PC-3 (cell line): Measurements from ENCODE around the gene MARS2.

ENCODE experiments used
- CTCF ChIP-seq: fragments of 300-600 bp; sonication (generic); conservative IDR thresholded peaks from 2 replicates; pipeline ENCODE4 v1.5.1; 2017; ENCODE audit warnings: antibody characterized with exemption, low read depth, mild to moderate bottlenecking, low read length
- EZH2phosphoT487 ChIP-seq: fragments of 300-600 bp; sonication (generic); IDR thresholded peaks from 2 replicates; pipeline ENCODE4 v1.6.1; 2018; ENCODE audit warnings: mild to moderate bottlenecking, antibody characterized with exemption, low read length, borderline replicate concordance

DNA sequence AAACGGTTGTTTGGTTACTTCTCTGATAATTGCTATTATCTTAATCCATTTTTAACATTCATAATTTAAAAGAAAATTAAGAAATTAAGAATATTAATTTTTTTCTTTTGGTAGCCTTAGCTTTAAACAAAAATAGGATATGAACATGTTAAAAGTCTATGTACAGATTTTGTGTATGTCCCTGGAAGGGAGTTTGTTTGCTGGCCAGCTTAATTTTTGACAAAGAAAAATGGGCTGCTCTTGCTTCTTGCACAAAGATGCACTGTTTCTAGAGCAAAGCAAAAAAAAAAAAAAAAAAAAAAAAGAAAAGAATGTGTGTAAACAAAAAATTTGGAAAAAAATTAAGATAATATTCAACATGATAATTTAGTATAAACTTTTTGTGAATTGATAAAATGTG is 31.1 kb upstream of the MARS2 start:
- TF ChIP-seq CTCF (no peak), EZH2phosphoT487 (no peak)
